GM10266 (cell line): ENCODE data around the gene FZD4.
"Not testable (repeated sequence)": the region's sequence is repeated elsewhere in the genome, so short reads cannot be mapped to it uniquely, and the experiment has no call there.

Experiments used
- DNase-seq: peaks from one replicate; pipeline ENCODE4 v3.0.0; 2012; ENCODE audit errors: extremely low spot score
- CTCF ChIP-seq: IDR thresholded peaks from 2 replicates; pipeline ENCODE4 v1.5.1; 2012; ENCODE audit warnings: mild to moderate bottlenecking, low read depth; ENCODE audit not compliant: control insufficient read depth, insufficient read depth; ENCODE audit errors: missing control alignments

FZD4 gene

GRCh38 chr11:86969258-86969657, 14.1 kb upstream of the FZD4 start:
- TF ChIP-seq CTCF, result no peak
- DNase-seq, result no peak

- not testable (repeated sequence) for DNase-seq
Measured at GRCh38 chr11:86967601-86968000, 12.4 kb upstream of the FZD4 start.

- TF ChIP-seq CTCF, result no peak
- no peak for DNase-seq
Measured at GRCh38 chr11:86957976-86958646, 2.9 kb upstream of the FZD4 start.

- DNase-seq, result no peak
- TF ChIP-seq CTCF, result no peak
Measured at GRCh38 chr11:86956905-86957195, 1.7 kb upstream of the FZD4 start.

GRCh38 chr11:86955111-86955360, 159 bp downstream of the FZD4 start:
- no peak for TF ChIP-seq CTCF
- DNase-seq, result no peak

- DNase-seq, result no peak
- TF ChIP-seq CTCF, result no peak
Measured at GRCh38 chr11:86954269-86955110, 705 bp downstream of the FZD4 start.

GRCh38 chr11:86952221-86952875, 2.8 kb downstream of the FZD4 start:
- no peak for DNase-seq
- no peak for TF ChIP-seq CTCF
